Activated CD4-positive, CD25-positive, alpha-beta regulatory T cell treated with anti-CD3 and anti-CD28 coated beads, Interleukin-2, amount 50 U/mL, for 16 hours (primary cell): ENCODE measurements around the gene THBS3.
"Not testable (repeated sequence)": the region's sequence is repeated elsewhere in the genome, so short reads cannot be mapped to it uniquely, and the experiment has no call there.

Experiments used
- DNase-seq: peaks from one replicate; pipeline ENCODE4 v3.0.0-alpha.2; 2020; ENCODE audit warnings: low read depth, low spot score

Gene THBS3

GRCh38 chr1:155189926-155190325, 17.8 kb downstream of the THBS3 start:
- not testable (repeated sequence) for DNase-seq

GRCh38 chr1:155188268-155188667, 19.4 kb downstream of the THBS3 start:
- no peak for DNase-seq

GRCh38 chr1:155187456-155187891, 20.2 kb downstream of the THBS3 start:
- no peak for DNase-seq

- DNase-seq, result no peak
Observed at GRCh38 chr1:155186794-155187455, 20.8 kb downstream of the THBS3 start.

- no peak for DNase-seq
Observed at GRCh38 chr1:155186067-155186793, 21.5 kb downstream of the THBS3 start.

- no peak for DNase-seq
Observed at GRCh38 chr1:155185783-155186066, 22.0 kb downstream of the THBS3 start.

GRCh38 chr1:155184835-155185782, 22.6 kb downstream of the THBS3 start:
- no peak for DNase-seq

GRCh38 chr1:155184351-155184811, 23.3 kb downstream of the THBS3 start:
- DNase-seq, result no peak

GRCh38 chr1:155183775-155184221, 23.9 kb downstream of the THBS3 start:
- DNase-seq, result no peak

GRCh38 chr1:155182052-155182550, 25.6 kb downstream of the THBS3 start:
- no peak for DNase-seq

- no peak for DNase-seq
Observed at GRCh38 chr1:155181371-155182051, 26.2 kb downstream of the THBS3 start.

GRCh38 chr1:155179112-155180031, 28.3 kb downstream of the THBS3 start:
- DNase-seq, result no peak

GRCh38 chr1:155178441-155179111, 29.1 kb downstream of the THBS3 start:
- no peak for DNase-seq

- DNase-seq, result no peak
Observed at GRCh38 chr1:155177918-155178281, 29.8 kb downstream of the THBS3 start.

- no peak for DNase-seq
Observed at GRCh38 chr1:155177192-155177917, 30.3 kb downstream of the THBS3 start.

- DNase-seq, result peak; percentile 71
Observed at GRCh38 chr1:155176544-155177071, 31.1 kb downstream of the THBS3 start.

- DNase-seq, result no peak
Observed at GRCh38 chr1:155175927-155176371, 31.7 kb downstream of the THBS3 start.

- DNase-seq, result no peak
Observed at GRCh38 chr1:155175281-155175926, 32.3 kb downstream of the THBS3 start.
